HL-60/S4 treated with retinoic acid at 250 ng/mL for 4 days and 3 days (cell line): ENCODE results near the gene SLC35G2.
"Not testable (repeated sequence)": the region's sequence is repeated elsewhere in the genome, so short reads cannot be mapped to it uniquely, and the experiment has no call there.

ENCODE experiments used
- in situ Hi-C: fragments of 300-500 bp; cut with MboI; formaldehyde crosslinking; loops from 2 replicates; pipeline ENCODE4 v1.7.0; 2022; ENCODE audit warnings: low sequenced_read_pairs

The SLC35G2 gene

DNA sequence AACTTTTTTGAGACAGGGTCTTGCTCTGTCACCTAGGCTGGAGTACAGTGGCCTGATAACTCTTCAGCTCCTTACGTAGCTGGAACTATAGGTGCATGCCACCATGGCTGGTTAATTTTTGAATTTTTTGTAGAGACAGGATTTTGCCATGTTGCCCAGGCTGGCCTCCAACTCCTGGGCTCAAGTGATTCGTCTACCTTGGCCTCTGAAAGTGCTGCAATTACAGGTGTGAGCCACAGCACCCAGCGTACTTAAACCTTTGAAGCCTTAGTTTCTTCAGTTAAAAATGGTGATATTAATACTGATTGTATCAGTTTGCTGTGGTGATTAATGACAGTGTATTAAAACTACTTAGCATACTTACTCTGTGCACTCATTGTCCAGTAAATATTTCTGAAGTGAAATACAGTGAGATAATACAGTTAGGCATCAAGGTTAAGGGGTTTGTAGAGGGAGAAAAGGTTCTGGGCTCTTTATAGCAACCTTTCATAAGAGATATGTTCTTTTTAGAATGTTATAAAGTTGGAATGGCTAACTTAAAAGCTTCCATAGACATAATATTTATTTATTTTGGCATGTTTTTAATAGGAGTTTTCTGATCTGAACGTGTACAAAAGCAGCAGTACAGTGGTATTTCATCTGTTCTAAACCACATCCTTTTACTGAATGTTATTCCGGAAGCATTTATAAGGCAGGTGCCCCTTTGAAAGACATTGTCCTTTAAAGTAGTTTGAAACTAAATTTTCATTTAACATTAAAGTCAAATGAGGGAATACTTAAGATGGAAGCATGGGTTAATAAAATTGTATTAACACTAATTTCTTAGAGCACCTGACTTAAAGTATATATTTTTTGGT is 66.7 kb downstream of the SLC35G2 start:
- in situ Hi-C loops = no loop called here

DNA sequence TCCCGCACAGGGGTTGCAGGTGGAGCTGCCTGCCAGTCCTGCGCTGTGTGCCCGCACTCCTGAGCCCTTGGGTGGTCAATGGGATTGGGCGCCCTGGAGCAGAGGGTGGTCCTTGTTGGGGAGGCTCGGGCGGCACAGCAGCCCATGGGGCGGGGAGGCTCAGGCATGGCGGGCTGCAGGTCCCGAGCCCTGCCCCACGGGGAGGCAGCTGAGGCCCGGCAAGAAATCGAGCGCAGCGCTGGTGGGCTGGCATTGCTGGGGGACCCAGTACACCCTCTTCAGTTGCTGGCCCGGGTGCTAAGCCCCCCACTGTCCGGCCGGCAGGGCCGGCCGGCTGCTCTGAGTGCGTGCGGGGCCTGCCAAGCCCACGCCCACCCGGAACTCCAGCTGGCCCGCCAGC is 71.0 kb downstream of the SLC35G2 start:
- in situ Hi-C loops = no loop called here

GRCh38 chr3:136891934-136892855 is 73.3 kb downstream of the SLC35G2 start:
- in situ Hi-C loops = no loop called here

DNA sequence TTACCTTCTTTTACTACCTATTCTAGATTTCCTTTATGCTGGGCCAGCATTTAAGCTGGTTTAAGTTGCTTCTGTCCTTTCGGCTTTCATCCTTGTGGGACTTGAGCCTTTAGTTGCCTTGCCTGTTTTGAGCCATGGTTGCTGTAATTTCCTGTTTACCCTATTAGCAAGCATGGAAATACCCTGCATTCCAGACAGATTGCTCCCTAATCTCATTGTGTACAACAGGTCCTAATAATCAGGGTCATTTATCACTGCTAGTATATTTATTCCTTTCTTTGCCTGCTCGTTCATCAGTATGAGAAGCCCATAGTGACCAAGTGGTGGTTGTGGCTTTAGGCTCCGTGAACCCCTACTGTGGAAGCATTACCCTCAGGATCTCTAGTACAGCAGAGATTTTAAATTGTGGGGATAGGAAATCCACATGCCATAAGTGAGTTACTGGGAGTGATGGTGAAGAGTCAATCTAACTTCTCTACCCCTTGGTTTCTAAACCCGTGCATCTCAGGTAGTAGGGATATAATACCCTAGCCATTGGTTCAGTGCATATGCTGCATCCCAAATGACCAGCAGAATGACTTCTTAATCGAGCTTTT is 75.0 kb downstream of the SLC35G2 start:
- in situ Hi-C loops = no loop called here

DNA sequence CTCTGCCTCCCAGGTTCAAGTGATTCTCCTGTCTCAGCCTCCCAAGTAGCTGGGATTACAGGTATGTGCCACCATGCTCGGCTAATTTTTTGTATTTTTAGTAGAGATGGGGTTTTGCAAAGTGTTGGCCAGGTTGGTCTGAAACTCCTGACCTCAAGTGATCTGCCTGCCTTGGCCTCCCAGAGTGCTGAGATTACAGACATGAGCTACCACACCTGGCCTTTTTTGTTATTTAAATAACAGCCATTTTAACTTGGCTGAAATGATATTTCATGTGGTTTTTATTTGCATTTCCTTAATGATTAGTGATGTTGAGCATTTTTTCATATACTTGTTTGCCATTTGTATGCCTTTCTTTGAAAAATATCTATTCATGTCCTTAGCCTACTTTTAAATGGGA is 78.2 kb downstream of the SLC35G2 start:
- in situ Hi-C loops = not testable (repeated sequence)

DNA sequence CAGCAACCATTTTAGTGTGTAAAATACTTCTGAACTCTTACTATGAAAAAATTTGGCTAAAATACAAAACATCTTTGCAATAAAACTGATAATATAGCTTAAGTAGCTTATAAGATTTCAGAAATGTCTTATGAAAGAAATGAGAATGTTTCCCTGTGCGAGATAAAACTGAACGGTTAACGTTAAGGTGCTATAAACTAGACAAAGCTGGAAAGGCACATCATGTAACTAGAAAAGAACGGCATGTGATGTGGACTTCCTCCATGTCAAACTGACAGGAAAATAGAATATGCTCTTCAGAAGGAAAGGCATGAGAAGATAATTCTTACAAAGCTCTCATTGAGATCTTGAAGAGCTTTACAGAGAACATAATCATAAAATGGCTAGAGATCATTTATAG is 79.6 kb downstream of the SLC35G2 start:
- in situ Hi-C loops = no loop called here

DNA sequence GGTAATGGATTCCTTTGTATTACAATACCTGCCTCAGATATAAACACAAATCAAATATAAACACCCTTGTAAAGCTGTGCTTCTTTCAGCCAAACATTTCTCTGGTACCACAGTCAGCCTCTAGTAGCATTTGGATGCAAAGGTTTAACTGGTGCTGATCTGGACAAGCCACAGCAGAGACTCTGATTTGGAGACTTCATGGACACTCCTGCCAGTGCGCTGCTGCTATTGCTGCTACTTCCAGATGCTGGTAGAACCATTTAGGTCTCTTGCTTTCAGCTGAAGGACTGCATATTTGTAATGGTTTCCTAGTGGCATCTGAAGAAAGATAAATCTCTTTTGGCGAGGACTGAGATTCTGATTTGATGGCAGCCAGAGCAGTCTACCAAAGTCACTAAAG is 80.0 kb downstream of the SLC35G2 start:
- in situ Hi-C loops = no loop called here

DNA sequence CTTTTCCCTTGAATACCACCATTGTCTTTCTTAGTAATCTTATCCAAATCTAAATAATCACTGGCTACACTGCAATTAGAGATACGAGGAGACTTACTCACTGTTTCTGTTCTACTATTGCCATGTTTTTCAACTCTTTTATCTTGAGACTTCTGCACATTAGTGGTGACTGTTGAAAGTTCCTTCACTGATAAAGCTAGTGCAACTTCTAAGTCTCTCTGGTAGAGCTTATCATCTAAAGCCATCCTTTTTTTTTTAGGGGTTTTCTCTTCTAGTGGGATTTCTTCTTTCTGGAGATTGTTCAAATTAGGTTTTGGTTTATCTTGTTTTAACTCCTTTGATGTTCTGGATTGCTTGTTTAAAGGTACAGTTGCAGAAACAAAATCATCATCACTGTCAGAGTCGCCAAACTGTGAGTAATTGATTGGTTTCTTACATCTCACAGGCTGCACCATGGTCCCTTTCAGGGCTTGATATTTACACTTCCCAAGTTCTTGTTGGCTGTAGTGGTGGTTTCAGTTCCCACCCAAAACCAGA is 80.8 kb downstream of the SLC35G2 start:
- in situ Hi-C loops = no loop called here

- in situ Hi-C loops = not testable (repeated sequence)
These were observed 81.8 kb downstream of the SLC35G2 start for GRCh38 chr3:136900694-136901093.

DNA sequence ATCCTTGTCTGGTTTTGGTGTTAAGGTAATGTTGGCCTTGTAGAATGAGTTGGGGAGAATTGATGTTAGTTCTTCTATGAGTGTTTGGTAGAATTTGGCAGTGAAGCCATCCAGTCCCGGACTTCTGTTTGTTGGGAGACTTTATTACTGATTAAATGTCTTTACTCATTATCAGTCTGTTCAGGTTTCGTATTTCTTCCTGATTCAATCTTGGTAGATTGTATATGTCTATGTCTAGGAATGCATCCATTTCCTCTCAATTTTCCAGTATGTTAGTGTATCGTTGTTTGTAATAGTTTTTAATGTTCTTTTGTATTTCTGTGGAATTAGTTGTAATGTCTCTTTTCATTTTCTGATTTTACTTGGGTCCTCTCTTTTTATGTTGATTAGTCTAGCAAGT is 82.5 kb downstream of the SLC35G2 start:
- in situ Hi-C loops = no loop called here

GRCh38 chr3:136902530-136902929 is 83.6 kb downstream of the SLC35G2 start:
- in situ Hi-C loops = not testable (repeated sequence)

DNA sequence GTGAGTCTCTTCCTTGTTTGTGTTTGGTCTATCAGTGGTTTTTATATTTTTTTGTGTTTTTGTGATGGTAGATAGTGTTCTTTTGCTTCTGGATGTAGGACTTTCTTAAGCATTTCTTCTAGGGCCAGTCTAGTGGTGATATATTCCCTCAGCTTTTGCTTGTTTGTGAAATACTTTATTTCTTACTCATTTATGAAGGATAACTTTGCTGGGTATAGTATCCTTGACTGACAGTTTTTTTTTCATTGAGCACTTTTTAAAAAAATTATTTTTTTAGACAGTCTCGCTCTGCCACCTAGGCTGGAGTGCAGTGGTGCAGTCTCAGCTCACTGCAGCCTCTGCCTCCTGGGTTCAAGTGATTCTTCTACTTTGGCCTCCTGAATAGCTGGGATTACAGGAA is 85.0 kb downstream of the SLC35G2 start:
- in situ Hi-C loops = no loop called here

GRCh38 chr3:136904746-136905145 is 85.8 kb downstream of the SLC35G2 start:
- in situ Hi-C loops = no loop called here
